ENCODE measurements around the gene DISC1.

Gene DISC1

DNA sequence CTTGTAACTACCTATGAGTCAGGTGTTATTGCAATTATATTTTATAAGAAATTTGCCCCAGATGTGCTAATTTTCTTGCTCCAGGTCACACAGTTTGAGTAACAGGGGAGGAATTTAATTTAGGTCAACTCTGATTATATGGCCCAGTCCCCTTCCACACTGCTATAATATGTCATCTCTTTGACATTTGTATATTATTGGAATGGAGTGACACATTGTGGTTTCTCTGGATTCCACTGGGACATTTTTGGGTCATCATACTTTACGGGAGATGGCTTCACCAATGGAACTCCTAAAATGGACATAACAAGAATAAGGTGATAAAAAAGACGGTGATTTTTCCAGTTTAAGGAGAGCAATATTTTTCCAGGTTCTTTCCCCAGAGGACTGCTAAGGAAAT is 191.2 kb downstream of the DISC1 start:
- no peak for DNase-seq (ENCODE audit: low spot score)

DNA sequence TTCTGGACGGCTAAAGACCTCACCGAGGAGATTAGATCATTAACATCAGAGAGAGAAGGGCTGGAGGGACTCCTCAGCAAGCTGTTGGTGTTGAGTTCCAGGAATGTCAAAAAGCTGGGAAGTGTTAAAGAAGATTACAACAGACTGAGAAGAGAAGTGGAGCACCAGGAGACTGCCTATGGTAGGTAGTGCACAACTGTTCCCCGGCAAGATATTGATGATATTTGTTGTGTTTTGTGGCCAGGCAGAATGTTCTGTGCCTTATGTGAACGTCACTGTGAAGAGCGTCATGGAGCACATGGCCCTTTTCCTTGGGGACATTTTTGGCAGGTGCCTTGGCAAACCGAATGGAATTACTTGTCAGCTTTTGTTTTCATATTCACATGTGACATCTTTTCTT is 191.7 kb downstream of the DISC1 start:
- DNase-seq (ENCODE audit: low spot score) = no peak

DNA sequence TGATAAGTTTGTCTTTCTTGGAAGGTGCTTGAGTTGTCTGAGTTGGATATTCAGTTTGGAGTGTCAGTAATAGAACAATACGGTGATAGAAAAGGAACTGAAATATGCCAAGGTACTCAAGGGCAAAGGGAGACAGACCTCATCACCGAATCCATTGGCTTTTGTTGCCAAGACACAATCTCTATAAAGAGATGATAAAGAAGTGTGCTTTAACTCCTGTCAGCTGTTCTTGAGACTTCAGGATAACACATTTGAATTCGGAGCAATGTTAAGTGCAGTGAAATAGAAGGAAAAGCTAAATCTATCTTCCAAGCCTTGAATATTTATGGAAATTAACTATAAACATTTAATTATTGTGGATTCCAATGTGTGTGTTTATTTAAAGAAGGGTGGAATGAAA is 194.7 kb downstream of the DISC1 start:
- DNase-seq (ENCODE audit: low spot score) = no peak

DNA sequence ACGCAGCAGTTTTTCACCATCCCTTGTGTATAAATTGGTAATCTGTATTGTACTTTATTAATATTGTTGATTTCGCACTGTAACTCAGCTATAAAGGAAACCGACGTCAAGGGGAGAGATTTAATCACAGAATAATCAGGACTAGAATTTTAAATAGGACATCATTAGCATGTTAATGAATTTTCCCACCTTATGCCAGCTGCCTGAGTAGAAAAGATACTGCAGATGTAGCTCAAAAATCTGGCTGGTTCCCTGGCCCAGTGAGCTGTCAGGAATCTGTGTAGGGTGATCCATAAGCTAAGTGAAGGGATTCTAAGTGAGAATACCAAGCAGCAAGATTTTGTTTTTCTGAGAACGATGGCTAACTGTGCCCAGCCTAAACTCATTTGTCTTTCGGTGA is 195.5 kb downstream of the DISC1 start:
- DNase-seq (ENCODE audit: low spot score) = no peak

DNA sequence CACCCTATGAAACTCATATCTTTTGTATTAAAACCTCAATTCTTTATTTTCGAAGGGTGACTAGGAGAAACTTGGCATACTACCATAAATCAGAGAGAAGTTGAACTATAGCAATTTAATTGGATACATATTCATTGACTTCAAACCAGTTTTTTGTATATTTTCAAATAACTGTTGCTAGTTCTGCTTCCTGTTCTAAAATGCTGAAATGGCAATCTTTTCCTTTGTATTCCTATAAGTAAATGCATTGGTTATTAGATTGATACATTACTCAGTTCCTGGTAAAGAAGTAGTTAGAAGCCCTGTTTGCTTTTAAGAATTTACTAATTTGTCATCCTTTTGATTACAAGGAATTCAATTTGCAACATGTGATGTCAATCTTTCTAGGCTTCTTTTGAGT is 200.0 kb downstream of the DISC1 start:
- no peak for DNase-seq (ENCODE audit: low spot score)

DNA sequence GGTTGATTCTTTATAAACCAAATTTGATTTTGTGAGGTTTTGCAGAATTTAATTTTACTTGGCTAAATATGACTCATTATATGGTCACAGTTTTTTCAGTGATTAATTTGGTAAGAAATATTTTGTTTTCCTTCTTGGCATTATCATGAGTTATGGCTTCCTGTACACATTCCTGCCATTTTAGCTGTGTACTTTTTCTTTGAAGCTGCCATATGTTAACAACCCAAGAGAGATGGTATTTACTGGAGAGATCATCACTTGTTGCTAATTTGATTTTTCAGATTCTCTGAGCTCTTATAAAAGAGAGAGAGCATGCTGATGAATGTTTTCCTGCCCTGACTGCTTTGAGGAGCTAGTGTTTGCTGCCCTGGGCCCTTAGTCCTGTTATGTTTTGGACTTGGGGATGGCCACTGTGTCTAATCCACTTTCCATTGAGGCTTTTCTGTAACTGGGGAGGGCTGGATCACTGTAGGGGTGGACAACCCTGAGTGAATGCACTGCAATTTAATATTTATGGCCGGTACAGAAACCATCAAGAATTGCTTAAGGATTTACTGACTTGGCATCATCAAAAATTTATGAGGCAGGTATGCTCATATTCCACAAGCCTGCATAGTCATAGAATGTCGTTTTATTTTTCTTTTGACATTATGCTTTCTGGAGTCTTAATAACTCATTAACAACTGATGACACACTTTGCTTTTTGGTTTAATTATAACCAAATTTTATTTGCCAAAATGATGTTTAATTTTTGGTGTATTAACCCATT is 200.9 kb downstream of the DISC1 start:
- no peak for DNase-seq (ENCODE audit: low spot score)

DNA sequence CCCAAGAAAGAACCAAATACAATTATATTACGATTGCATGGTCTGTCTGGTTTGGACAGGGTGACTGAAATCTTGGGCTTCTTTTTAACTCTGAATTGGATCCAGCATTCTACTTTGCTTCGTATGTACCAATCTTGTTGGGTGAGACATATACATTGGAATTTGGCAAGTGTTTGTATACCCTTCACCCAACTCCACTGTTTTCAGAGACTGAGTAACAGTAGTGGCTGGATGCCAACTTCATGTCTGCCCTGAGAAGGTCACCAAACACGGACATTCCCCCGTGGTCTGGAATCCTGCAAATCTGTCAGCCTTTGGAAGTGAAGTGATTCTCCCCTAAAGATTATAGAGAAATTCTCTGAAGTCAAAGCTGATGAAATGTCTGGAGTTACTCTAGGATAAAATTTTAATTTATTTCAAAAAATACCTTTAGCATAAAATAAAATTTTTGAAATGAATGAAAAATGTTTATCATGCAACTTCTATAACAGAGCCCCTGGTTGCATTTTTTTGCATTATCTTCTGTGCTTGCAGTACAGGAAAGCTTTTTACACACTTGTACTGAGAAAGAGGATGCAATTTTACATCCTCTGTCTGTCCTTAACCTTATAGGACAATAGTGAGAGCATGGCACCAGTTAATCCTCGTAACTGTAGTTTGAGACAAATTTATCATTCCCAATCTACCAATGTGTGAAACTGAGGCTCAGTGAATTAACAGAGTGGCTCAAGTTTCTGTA is 201.8 kb downstream of the DISC1 start:
- DNase-seq (ENCODE audit: low spot score) = no peak

DNA sequence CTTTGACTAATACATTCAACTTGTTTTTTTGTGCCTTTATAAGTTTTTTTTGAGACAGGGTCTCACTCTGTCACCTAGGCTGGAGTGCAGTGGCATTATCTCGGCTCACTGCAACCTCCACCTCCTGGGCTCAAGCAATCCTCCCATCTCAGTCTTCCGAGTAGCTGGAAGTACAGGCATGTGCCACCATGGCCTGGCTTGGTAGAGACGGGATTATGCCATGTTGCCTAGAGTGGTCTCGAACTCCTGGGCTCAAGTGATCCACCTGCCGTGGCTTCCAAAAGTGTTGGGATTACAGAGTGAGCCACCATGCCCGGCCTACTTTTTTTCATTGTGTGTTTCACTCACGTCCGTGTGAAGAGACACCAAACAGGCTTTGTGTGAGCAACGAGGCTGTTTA is 202.7 kb downstream of the DISC1 start:
- no peak for DNase-seq (ENCODE audit: low spot score)

DNA sequence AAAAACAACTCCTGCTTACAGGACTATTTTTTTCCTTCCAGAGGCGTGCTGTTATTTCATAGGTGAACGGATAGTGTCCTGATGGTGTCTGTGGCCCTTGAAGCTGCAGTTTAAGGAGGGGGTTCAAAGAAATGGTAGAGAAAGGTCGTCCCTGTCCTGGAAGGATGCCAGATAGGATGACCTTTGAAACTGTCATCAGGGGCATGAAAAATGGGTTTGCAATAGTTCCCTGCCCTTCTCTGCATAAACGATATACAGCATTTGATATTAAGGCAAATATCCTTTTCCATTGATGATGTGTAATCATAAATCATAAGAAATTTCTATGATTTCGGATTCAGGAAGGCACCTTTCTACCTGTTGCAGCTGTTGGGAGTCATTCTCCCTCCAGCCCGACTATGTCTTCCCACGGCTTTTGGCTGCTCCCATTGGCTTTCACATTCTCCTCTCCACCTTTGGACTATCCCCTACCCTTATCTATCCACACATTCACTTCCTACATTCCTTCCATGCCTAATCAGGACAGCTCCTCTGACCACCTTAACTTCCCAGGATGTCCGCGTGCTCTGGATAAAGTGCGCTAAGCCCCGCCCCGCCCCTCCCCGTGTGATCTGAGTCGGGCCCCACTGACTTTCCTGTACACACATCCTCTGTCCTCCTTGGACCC is 209.8 kb downstream of the DISC1 start:
- DNase-seq (ENCODE audit: low spot score) = no peak

DNA sequence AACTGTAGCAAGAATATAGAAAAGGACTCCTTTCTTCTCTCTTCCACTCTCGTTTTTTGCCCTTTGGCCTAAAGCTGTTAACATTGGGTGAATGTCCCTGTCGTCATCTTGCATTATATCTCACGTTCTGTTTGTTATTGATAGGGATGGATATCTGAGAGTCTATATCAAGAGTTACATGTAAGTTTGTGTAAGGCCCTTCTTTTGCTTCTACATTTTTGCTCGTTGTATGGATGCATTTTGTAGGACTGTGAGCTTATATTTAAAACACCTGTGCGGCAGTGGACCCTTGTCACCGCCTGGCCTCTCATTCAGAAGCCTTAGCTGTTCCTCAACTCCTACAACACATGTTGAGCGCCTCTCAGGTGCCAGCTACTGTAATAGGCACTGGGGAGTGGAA is 211.9 kb downstream of the DISC1 start:
- DNase-seq (ENCODE audit: low spot score) = no peak

DNA sequence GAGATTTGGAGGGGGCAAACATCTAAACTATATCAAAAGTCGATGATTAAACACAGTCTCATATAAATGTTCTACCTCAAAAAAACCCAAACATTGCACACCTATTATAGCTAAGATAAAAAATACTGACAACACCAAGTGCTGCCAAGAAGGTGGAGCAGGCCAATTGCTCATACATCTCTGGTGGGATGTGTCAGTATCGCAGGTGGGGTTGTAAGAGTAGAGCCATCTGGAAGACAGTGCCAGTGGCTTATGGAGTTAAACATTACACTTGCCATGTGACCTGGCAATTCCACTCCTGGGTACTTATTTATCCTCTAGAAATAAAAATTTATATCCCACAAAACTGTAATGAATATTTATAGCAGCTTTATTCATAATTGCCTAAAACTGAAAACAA is 213.4 kb downstream of the DISC1 start:
- no peak for DNase-seq (ENCODE audit: low spot score)

DNA sequence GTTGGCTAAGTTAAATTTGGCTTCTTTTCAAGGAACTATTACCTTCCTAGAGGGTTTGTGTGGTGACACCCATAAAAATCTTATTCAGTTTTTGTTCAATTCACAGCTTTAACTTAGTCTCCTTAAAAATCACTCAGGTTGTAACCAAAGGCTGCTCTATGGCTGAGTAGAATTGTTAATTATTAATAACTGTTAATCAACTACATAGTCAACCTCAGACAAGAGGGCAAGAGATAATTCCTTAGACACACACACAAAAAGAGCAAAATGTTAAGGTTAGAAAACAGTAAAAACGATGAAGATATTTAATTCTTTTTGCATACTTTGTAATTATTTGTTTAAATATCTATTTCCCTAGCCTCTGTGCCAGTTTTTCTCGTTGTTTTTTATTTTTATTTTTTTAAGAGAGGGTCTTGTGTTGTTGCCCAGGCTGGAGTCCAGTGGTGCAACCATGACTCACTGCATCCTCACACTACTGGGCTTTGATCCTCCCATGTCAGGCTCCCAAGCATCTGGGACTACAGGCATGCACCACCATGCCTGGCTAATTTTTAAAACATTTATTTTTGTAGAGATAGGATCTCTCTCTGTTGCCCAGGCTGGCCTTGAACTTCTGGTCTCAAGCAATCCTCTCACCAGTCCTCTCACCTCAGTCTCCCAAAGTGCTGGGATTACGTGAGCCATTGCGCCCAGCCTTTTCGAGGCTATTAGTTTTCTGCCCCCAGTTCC is 215.2 kb downstream of the DISC1 start:
- DNase-seq (ENCODE audit: low spot score) = no peak

DNA sequence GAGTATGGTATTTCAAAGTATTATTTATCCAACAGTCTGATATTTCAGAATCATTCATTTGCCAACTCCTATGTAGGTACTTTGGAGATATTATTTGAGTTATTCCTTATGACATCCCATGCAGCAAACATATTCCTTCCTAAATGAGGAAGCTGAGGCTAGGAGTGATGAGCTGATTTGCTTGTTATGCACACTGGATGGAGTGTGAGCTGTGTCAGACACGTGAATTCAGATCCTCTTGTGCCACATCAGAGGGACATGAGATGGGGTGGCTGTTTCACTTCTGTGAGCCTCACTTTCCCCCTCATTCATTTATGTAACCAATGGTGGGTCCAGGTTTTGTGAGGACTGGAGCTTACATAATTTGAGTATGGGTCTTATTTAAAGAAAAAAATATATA is 215.9 kb downstream of the DISC1 start:
- DNase-seq (ENCODE audit: low spot score) = no peak

DNA sequence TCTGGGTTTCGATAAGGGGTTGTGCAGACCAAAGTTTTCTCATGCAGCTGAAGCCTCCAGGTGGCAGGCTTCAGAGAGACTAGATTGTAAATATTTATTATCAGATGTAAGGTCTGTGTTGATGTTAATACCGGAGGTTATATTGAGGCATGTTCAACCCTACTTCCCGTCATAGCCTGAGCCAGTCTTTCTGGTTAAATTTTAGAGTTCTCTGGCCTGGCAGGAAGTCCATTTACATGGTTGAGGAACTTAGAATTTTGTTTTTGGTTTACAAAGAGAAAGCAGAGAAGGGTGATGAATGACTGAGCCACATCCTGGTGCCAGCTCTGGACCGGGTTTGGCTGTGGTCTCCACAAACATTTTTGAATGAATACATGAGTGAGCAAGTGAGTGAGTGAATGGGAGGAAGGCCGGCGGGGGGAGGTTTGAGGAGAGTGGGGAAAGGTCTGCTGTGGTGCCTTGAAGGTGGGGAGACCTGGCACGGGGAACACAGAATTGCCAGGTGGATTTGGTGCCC is 218.5 kb downstream of the DISC1 start:
- no peak for DNase-seq (ENCODE audit: low spot score)

DNA sequence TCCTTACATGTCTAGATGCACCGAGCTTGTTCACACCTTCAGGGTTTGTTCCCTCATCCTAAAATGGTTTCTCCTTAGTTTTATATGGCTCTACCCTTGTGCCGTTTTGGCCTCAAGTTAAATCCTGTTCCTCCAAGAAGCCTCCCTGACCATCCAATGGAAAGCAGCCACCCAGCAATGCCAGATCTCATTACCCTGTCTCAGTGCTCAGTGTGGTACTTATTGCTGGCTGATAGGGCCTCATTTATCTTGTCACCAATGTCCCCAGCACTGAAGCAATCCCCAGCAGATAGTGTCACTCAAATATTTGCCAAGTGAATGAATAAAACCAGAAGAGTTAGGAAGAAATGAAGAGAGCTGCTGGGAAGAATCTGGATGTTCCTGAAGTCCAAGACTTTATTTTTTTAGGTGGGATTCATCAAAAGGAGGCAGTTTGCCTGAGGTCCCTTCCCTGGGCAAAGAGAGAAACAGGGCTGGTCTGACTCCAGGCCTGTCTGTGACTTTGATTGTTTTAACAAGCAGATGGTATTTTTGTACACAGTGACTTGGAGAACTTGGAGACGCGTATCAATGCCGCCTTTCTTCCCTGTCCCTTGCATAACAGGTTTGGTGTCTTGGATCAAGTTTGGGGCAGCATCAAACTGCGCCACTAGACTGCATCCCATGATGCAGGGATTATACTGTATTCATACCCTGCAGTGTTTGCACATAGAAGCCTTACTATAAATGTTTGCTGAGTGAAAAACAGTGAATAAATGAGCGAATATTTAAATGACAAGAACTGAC is 221.2 kb downstream of the DISC1 start:
- DNase-seq (ENCODE audit: low spot score) = no peak

DNA sequence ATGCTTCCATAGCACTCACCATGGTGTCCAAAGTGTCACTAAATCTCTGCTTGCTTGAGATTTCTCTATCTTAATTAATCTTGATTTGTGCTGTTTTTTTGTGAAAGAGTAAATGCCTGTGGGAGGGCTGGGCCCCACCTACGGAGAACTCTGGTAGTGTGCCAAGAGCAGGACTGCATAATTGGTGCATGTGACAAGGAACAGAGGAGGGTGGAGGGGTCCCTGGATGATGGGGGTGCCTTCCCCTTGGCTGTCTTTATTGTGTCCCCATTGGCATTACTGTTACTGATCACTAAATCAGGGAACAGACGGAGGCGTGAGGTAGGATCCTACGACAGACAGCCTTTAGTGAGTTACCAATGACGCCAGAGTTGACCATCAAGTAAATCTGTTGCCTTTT is 223.4 kb downstream of the DISC1 start:
- DNase-seq (ENCODE audit: low spot score) = no peak

DNA sequence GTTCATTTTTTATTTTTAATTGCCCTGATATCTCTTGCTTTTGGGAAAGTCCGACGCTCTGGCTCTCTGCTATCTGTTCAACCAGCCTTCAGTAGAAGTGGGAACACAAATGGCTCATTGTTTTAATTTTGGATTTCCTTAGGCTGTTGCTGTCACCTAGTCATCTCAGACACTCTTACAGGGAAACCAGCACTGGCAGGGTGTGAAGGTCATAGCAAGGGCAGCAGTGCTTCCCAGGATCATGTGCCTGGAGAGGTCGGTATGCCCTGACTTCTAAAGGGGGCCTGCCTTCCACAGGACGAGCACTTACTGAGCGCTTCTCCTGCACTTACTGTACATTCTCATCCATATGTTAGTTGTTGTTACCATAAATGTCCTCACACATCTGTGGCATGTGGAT is 224.2 kb downstream of the DISC1 start:
- DNase-seq (ENCODE audit: low spot score) = no peak

DNA sequence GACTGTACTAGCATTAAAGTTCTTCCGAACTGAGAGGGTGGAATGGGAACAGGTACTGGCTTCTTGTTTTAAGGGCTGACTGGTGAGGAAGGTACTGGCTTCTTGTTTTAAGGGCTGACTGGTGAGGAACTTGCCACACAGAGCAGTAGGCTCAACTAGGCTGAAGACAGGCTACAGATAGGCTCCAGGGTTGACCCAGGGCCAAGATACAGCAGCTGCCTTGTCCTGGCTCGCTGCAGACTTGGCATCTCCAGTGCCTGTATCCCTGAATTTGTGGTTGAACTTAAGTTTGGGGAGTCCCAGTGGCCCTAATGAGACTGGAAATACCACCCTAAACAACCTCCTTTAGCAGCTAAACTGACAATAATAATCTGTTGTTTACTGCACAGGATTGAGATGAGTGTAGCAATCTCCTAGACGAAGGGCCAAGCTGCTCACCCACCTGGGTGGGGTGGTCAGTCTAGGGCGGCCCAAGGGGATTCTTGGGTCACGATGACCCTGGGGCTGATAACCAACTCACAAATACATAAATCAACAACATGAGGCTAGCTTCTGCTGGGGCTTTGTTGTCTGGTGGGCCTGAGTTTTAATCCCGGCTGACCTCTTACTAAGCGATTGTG is 227.1 kb downstream of the DISC1 start:
- no peak for DNase-seq (ENCODE audit: low spot score)

DNA sequence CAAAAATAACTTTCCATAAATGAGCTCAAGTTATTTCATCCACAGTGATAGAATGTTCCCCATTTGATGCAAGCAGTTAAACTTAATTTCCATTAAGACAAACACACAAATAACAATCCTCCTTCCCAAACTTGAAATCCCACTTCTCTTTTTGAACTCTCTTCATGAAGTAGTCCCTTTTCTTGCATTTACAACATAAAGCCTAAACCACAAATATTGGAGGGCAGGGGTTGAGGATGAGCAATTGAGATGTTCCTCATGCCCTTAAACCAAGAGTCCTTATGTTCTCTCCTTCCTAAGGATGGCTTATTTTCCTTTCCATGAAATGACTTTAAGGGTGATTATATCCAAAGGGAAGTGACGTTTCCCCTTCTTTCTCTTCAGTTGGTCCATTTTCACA is 228.8 kb downstream of the DISC1 start:
- no peak for DNase-seq (ENCODE audit: low spot score)

DNA sequence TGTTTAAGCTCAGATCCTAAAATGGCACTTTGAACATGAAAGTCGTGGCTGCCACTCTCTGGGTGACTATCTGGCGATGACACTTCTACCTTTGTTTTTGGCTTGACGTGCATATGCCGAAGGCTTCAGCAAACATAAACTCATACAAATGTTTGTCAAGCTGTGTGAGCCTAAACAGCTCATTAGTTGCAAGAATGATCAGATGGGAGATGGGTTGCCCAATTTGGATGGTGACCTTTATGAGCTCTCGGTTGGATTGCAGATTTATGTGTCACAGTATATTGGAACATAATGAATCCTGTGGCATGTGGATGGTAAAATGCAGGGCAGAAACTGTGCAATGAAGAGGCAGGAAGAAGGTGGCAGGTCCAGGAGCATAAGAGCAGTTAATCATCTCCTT is 229.3 kb downstream of the DISC1 start:
- no peak for DNase-seq (ENCODE audit: low spot score)

DNA sequence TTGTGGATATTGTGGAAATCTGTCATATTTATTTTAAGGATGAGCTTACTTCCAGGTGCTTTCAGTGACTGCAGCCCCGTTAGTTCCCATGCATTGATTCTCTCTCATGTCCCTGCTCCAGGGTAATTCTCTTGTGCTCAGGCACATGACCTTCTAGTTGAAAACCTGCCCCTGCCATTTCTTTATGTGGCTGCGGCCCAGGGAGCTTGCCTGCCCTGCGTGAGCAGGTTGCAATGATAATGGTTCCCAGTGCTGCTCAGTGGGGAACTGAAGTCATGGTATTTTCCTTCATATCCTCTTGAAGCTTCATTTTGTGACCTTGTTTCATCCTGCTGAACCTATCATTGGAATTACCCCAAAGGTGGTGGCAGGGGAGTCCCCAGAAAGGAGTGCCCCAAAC is 229.8 kb downstream of the DISC1 start:
- DNase-seq (ENCODE audit: low spot score) = no peak
